SK-N-MC (cell line): Measurements from ENCODE around the gene AMPD1.

Source experiments
- DNase-seq: peaks from one replicate; pipeline ENCODE4 v3.0.0-alpha.2; 2011; ENCODE audit warnings: low read depth, low spot score
- H3K27ac ChIP-seq: fragments of 200-600 bp; sonication (generic); 2 replicates; pipeline ENCODE4 v1.5.1; 2016; ENCODE audit warnings: mixed run types
- H3K36me3 ChIP-seq: fragments of 200-600 bp; sonication (generic); 2 replicates; pipeline ENCODE4 v1.6.1; 2017; ENCODE audit warnings: antibody characterized with exemption, low read length, mixed read lengths; ENCODE audit not compliant: insufficient read depth
- H3K4me3 ChIP-seq: fragments of 200-600 bp; sonication (generic); 2 replicates; pipeline ENCODE4 v1.5.1; 2016
- H3K9ac ChIP-seq: fragments of 200-600 bp; sonication (generic); 2 replicates; pipeline ENCODE4 v1.8.0; 2017; ENCODE audit warnings: mixed run types, mixed read lengths; ENCODE audit not compliant: insufficient read length
- H3K9me3 ChIP-seq: fragments of 200-600 bp; sonication (generic); 2 replicates; pipeline ENCODE4 v1.6.1; 2017; ENCODE audit warnings: low read depth, mild to moderate bottlenecking, antibody characterized with exemption, low read length, moderate library complexity, mixed read lengths
- EZH2 ChIP-seq: fragments of 200-600 bp; sonication (generic); IDR thresholded peaks from one replicate; pipeline ENCODE4 v1.6.1; 2017; ENCODE audit warnings: antibody characterized with exemption
- FOXP2 ChIP-seq: optimal IDR thresholded peaks from 2 replicates; pipeline ENCODE3; 2011; ENCODE audit warnings: mild to moderate bottlenecking, moderate library complexity; ENCODE audit not compliant: insufficient read depth; ENCODE audit errors: extremely low read length, control extremely low read depth
- POLR2AphosphoS5 ChIP-seq: IDR thresholded peaks from 2 replicates; pipeline ENCODE4 v1.6.1; 2012; ENCODE audit warnings: mild to moderate bottlenecking, low read depth, low read length, borderline replicate concordance

Gene AMPD1

GRCh38 chr1:114695430-114696058, at the start of gene AMPD1:
TSS of gene AMPD1 (minus strand) at chr1:114695546. CDS start at chr1:114695471, 75 bp downstream.
- DNase-seq, result no peak
- no peak for TF ChIP-seq EZH2
- Histone ChIP-seq H3K9ac (no peak within 1 kb of the TSS), H3K27ac (peak within 1 kb of the TSS; percentile 63), H3K4me3 (peak within 1 kb of the TSS; percentile 31; the same call in 1 of the 2 replicates), H3K9me3 (no peaks in the 10 kb centered on the region), H3K36me3 (no peaks in the 10 kb centered on the region)

GRCh38 chr1:114741963-114742746, 46.8 kb upstream of the AMPD1 start:
- Histone ChIP-seq H3K36me3 (peaks cover 99% of the 10 kb centered on the region), H3K9ac (no peak overlapping the region)

GRCh38 chr1:114740331-114740730, 45.0 kb upstream of the AMPD1 start:
- H3K27ac ChIP-seq, result peak overlapping the region; percentile 48
- H3K9me3 ChIP-seq, result no peaks in the 10 kb centered on the region
- no peak for DNase-seq
- TF ChIP-seq EZH2 (no peak), POLR2AphosphoS5 (no peak), FOXP2 (no peak)
- peaks cover 99% of the 10 kb centered on the region for H3K36me3 ChIP-seq
- no peak overlapping the region for H3K4me3 ChIP-seq
- no peak overlapping the region for H3K9ac ChIP-seq

More at GRCh38 chr1:114741963-114742746, 46.8 kb upstream of the AMPD1 start:
- H3K9me3 ChIP-seq, result no peaks in the 10 kb centered on the region
- H3K27ac ChIP-seq, result no peak overlapping the region
- DNase-seq, result no peak
- no peak overlapping the region for H3K4me3 ChIP-seq
- TF ChIP-seq EZH2, result no peak
- no peak for TF ChIP-seq FOXP2
- no peak for TF ChIP-seq POLR2AphosphoS5

GRCh38 chr1:114737314-114737849, 42.0 kb upstream of the AMPD1 start:
- Histone ChIP-seq H3K9me3 (no peaks in the 10 kb centered on the region), H3K27ac (no peak overlapping the region), H3K36me3 (peaks cover 99% of the 10 kb centered on the region), H3K9ac (no peak overlapping the region), H3K4me3 (no peak overlapping the region)
- no peak for TF ChIP-seq EZH2
- TF ChIP-seq POLR2AphosphoS5, result no peak
- no peak for TF ChIP-seq FOXP2
- DNase-seq, result no peak

- TF ChIP-seq FOXP2, result no peak
- no peak for TF ChIP-seq EZH2
- no peak for TF ChIP-seq POLR2AphosphoS5
- H3K9ac ChIP-seq, result no peak overlapping the region
- H3K27ac ChIP-seq, result 0 out of 2 replicates have a peak overlapping the region, but pooled peaks have one; percentile 23
These were observed 40.1 kb upstream of the AMPD1 start for GRCh38 chr1:114735479-114735878.

GRCh38 chr1:114729782-114730181, 34.4 kb upstream of the AMPD1 start:
- Histone ChIP-seq H3K36me3 (peaks cover 100% of the 10 kb centered on the region), H3K27ac (no peak overlapping the region), H3K4me3 (no peak overlapping the region), H3K9ac (no peak overlapping the region), H3K9me3 (no peaks in the 10 kb centered on the region)
- TF ChIP-seq EZH2 (no peak), FOXP2 (no peak), POLR2AphosphoS5 (no peak)
- no peak for DNase-seq

More at GRCh38 chr1:114735479-114735878, 40.1 kb upstream of the AMPD1 start:
- no peak overlapping the region for H3K4me3 ChIP-seq
- peaks cover 99% of the 10 kb centered on the region for H3K36me3 ChIP-seq
- no peaks in the 10 kb centered on the region for H3K9me3 ChIP-seq
- no peak for DNase-seq

GRCh38 chr1:114728553-114728952, 33.2 kb upstream of the AMPD1 start:
- Histone ChIP-seq H3K9me3 (no peaks in the 10 kb centered on the region), H3K36me3 (peaks cover 100% of the 10 kb centered on the region), H3K9ac (no peak overlapping the region), H3K4me3 (no peak overlapping the region), H3K27ac (no peak overlapping the region)
- no peak for TF ChIP-seq FOXP2
- TF ChIP-seq EZH2, result no peak
- no peak for TF ChIP-seq POLR2AphosphoS5
- no peak for DNase-seq

GRCh38 chr1:114725230-114725629, 29.9 kb upstream of the AMPD1 start:
- Histone ChIP-seq H3K27ac (no peak overlapping the region), H3K9ac (no peak overlapping the region), H3K36me3 (peaks cover 99% of the 10 kb centered on the region), H3K4me3 (no peak overlapping the region), H3K9me3 (no peaks in the 10 kb centered on the region)
- TF ChIP-seq EZH2, result no peak
- no peak for DNase-seq
